HG03342 (cell line): ENCODE measurements around the gene NT5DC1.

Experiments used
- ATAC-seq: cut with Tn5 transposase; IDR thresholded peaks from one replicate; pipeline ENCODE4 v1.9.1; 2021; ENCODE audit warnings: mild to moderate bottlenecking, moderate library complexity; ENCODE audit not compliant: unreplicated experiment

Gene NT5DC1

DNA sequence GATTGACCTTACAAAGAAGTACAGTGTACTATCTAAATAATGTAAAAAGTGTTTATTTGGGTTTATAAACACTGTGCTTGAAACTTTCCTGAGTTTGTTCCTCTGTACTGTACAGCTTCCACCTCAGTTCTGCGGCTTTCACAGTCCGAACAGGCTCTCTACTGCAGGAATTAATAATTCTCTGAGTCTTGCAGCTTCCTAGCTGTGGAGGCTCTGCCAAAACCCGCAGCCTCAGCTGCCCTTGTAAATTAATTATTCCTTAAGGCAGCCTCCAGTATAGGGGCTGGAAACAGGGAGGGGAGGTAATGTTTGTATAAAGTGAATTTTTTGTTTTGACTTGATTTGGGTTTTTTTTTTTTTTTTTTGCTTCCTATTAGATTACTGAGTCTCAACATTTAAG, 134.0 kb downstream of the NT5DC1 start:
- ATAC-seq: no peak

DNA sequence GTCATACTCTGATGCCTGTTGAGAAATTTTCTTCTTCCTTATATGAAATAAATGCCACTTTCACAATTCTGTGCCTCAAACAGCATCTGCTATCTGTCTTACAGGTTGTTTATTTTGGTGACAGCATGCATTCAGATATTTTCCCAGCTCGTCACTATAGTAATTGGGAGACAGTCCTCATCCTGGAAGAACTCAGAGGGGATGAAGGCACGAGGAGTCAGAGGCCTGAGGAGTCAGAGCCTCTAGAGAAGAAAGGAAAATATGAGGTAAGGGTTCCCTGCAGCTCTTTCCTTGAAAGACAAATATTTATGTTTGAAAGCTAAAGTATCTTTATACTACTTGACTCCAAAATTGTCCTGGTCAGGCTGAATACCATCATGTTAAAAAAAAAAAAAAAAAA, 137.4 kb downstream of the NT5DC1 start:
- ATAC-seq: no peak

DNA sequence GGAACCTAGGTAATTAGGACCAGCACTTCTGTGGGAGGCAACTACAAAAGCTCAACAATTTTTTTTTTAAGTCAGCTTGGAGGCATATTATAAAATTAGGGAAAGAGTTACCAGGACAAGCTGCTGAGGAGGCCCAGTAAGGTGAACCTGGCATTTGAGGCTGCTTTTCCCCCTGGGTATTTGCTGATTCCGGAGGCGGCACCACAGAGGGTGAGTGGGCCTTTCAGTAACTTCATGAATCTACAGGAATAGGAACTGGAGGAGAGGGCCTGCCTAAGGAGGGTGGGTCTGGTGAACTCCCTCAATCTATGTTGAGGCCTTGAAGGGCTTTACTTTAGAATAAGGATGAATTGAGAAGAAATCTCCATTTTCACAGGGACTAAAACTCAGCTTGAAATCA, 138.6 kb downstream of the NT5DC1 start:
- ATAC-seq: no peak

DNA sequence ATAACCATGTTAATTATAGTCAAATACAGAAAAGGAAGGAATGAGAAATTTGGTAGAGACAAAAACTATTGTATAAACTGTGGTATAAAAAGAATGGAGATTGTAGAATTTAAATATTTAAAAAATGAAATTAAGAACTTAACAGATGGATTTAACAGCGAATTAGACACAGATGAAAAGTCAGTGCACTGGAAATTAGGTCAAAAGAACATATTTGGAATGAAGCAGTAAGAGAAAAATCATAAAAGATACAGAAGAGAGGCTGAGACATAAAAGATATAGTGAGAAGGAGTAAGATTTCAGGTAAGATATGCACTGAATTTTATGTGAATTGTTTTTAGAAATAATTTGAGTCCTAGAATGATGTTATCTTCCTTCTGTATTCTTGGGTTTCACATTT, 139.2 kb downstream of the NT5DC1 start:
- ATAC-seq: no peak

DNA sequence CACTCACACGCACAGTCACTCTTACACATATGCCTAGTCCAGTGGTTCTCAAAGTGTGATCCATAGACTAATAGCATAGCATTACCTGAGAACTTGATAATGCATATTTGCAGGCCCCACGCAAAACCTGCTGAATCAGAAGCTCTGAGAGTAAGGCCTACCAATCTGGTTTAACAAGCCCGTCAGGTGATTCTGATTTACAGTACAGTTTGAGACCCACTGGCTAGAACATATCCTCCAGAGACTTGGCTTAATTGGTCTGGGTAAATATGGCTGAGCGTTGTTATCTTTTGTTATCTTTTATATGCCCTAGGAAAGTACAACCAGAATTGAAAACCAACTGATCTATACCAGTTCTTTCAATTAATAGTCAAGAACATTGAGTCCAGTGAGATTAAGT, 143.6 kb downstream of the NT5DC1 start:
- ATAC-seq: no peak

DNA sequence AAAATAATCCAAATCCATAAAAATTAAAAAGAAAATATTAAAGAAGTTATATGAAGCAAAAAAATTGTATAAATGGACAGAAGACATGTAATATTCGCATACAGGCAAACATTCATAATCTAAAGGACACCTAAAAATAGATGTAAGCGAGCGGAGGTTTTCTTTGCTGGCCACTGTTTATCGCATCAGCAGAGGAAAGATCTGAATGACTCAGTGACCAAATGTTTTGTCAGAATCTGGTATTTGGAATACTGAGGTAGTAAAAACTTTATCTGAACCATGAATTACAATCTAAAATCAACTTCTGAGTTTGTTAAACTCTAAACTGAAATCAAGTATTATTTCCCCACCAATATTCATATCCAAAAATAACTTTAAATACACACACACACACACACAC, 145.4 kb downstream of the NT5DC1 start:
- ATAC-seq: no peak

DNA sequence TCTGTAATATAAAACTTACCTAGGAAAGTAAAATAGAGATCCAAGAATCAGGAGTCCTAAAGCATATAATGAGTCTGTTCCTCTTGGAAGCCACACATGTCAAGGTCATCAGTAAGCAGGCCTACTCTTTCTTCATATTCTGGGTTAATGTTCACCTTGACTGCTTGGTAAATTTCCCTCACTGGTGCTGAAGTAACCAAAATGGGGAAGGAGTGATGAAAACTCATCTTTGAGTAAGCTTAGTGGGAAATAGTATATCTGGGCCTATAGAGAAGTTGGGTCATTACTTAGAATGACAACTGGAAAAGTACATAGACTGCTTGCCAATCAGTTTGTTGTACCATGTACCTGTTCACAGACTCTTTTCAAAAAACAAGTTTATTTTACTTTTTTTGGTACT, 146.6 kb downstream of the NT5DC1 start:
- no peak for ATAC-seq

DNA sequence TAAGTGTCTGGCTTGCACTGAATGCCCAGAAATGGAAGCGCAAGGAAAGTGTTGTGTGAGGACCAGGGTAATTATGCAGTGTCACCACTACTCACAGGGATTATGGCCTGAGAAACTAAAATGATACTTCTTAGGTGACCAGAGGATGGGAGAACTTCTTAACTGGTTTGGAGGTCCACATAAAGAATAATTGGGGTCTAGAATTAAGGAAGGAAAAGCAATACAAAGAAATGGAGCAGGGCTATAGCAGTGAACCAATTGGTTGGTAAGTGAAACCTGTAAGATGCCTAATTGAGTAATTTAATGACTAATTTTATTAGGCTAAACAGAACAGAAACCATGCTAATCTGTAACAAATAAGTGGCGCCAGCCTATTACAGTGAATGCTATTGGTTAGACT, 147.9 kb downstream of the NT5DC1 start:
- no peak for ATAC-seq

DNA sequence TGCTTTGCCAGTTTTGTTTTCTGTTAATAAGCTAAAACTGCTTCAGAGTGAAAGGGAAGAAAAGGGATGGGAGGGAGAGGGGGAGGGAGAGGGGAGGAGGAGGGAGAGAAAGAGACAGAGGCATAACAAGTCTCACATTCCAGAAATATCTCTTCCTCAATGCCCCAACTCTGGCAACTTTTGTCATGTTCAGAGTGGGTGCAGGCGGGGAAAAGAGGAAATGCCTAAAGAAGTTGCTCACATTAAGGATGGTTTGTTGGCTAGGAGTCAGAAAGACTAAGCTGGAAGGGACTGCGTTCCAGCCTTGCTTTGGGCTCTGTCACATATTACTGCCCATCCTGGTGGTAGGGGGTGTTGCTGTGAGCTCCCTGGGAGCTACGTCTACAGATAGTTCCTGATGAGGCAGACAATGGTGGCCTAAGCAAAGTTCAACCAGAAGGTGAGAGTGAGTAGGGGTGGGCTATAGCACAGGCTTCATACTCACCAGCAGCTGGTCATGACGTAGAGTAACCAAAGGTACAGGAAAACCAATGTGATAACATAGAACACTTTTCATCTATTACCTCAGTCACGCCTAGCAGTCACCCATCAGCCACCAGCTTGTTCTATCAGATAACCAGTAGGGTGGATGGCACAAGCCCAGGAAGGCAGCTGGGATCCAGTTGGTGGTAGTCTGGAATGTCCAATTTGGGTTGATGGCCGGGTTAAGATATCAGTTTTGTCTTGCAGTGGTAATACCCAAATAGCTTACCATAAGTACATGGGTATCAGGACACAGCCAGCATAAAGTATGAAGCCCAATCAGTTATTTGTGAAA, 151.1 kb downstream of the NT5DC1 start:
- ATAC-seq: no peak

DNA sequence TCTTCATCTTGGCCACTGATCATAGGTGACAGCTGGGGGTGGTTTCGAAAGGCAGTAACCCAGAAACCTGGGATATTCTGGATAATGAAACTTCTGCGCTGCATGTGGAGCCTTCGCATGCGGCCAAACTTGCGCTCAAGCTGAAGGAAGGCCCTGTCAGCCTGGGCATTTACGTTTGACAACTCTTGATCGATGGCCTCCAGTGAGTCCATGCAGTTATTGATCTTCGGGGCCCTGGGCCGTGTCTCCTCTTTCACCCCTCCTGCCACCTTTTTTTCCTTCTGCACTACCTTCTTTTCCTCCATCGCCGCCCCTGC, 152.5 kb downstream of the NT5DC1 start:
- ATAC-seq: no peak

DNA sequence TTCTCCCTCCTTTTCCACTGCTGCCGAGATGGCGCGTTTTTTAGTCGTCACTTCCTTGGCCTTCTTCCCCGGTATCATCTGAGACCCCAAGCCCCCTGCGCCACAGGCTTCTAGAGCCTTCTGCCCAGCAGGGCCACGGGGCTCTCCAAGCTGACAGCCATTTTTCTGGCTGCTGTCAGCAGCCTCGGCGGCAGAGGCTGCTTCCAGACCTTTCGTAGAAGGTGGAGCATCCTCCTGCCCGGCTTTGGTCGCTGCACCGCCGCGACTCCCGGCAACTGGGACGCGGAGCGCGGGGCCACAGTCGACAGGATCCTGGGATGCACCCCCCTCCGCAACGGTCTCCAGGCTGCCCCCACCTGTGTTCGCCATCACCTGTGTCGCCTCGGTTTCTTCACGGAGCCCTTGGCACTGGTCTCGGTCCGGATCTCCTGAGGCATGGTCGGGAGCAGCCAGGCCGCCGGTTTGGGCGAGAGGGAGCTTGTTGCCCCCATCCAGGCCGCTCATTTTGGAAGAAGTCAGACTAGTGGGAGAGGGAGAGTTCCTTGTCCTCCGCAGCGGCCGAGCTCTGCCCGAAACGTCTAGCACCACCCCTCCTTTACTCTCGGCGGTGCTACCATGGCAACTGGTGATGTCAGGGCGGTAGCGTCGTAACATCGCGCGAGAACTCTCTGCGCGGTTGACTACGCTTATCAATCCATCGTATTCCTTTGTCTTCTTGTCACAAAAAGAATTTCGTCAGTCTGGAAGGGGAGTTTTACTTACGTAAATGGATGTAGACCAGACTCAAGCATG, 153.0 kb downstream of the NT5DC1 start, which contains the start of gene TSPYL4:
Gene TSPYL4 (minus strand): TSS at position 571 of the 792 bp plus-strand sequence. CDS start 67 bp downstream, at position 504.
- peak; percentile 99 for ATAC-seq

DNA sequence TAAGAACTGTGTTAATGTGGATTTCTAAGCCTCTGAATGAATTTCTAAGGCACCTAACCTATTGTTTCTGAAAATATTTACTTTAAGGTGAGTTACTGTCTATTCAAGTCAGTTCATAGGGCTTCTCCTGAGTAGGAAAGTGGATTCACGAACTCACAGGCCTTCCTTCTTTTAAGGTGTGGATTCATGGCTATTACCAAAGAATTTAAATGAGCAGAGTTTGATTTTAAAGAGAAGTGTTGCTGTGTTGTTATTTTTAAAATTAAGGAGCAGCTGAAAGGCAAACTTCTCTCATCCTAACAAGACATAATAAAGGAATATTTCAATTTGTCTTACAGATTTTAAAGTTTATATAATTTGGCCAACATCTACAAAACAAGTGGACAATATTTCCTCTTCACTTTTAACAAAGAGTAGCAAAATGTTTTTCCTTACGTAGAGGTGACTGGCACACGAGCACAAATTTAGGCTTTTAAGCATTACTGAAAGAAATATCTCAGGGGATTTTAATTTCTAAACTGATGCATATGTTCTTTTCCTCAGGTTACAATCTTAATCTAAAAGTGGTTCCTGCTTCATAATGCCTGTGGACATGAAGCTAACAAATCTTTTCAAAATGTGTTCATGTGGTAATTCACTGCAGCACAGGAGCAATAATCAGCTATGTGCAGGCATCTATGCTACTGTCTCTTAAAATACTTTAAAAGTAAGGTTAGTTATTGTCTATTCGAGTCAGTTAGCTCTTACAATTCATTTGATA, 153.8 kb downstream of the NT5DC1 start:
- ATAC-seq: peak; percentile 28

DNA sequence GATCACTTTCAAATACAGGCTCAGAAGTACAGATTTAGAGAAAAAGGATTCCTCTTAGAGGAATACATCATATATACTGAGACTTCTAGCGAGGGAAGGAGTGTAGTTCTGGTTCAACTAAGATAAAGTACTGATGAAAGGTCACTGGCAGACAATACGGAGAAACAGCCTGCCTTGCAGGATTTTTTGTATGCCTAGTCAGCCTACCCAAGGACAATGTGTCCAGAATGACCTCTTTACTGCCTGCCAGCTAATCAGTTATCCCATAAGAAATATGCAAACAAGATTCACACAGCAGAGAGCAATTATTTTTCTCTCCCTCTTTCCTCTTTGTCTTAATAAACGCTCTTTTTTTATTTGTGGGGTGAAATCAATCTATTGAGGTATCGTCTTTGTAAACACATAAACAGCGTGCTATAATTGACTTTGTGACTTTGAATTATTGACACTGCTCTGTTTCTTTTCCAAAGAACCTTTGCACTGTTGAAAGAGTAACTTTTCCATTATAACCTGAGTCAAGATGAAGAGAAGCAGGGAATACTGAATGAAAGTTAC, 154.7 kb downstream of the NT5DC1 start:
- ATAC-seq: no peak

DNA sequence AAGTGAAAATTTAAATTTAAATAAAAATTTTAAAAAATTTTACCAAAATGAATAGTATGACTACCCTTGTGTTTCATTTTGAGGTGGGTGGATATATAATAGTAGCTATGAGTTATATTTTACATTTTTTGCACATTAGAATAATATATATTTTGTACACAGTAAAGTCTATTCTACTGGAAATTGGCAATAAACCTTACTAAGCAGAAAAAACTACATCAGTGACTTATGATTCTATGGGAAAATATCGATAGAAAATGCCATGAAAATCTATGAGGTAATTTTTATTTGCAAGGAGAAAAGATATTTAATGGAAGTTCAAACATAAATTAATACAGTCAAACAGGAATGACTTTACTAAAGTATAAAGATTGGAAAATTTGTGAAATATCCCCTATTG, 156.0 kb downstream of the NT5DC1 start:
- no peak for ATAC-seq

DNA sequence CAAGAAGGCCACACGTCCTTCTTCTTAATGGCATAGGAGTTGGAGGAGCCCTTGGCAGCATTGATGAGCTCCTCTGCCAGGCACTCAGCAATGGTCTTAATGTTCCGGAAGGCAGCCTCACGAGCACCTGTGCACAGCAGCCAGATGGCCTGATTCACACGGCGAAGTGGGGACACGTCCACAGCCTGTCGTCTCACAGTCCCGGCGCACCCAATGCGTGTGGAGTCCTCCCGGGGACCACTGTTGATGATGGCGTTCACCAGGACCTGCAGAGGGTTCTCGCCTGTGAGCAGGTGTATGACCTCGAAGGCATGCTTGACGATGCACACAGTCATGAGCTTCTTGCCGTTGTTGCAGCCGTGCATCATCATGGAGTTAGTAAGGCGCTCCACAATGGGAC, 157.9 kb downstream of the NT5DC1 start:
- no peak for ATAC-seq

DNA sequence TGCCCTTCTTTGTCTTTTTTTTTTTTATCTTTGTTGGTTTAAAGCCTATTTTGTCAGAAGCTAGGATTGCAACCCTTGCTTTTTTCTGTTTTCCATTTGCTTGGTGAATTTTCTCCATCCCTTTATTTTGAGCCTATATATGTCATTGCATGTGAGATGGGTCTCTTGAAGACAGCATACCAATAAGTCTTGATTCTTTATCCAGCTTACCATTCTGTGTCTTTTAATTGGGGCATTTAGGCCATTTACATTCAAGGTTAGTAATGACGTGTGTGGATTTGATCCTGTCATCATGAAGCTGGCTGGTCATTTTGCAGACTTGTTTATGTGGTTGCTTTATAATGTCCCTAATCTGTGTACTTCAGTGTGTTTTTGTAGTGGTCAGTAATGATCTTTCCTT, 162.7 kb downstream of the NT5DC1 start:
- ATAC-seq: no peak

DNA sequence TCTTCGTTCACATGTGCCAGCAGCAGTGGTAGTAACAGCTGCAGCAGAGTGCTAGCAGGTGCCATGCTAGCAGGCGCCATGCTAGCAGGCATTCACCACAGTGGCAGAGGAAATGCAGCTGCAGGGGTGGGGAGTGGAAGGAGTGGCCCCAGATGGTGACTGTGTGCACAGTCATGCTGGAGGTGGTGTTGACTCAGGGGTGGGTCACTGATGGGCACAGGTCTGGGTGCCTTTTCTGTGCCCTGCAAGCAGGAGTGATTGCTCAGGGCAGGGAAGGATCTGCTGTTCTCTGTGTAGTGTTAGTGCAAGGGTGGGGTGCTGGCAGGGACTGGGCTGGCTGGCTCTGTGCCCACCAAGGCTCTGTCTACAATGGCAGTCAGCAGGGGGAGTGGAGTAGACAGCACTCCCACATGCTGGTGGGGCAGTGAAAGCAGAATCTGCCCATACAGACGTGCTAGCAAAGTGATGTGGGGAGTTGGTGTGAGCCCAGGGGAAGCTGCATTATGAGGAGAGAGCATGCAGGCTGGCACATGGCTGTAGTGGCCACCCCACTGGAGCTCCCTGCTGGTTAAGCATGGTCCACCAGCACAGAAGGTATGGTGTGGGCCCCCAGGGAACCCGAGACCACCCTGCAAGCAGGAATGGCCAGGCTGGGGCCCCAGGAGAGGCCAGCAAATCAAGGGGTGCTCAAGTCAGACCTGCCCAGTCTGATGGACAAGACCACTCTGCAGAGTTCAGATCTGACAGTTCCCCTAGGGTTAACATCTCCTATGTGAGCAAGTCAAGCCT, 164.6 kb downstream of the NT5DC1 start:
- no peak for ATAC-seq

DNA sequence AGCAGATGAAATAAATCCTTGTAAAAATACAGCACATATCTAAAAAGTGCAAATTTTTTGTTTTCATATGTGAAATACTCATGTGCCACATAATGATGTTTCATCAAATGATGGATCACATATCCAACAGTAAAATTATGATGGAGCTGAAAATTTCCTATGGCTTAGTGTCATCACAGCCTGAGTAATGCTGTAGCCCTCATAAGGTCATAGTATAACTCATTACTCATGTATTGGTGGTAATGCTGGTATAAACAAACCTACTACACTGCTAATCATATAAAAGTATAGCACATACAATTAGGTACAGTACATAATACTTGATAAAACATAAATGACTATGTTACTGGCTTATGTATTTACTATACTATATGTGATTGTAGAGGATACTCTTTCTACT, 166.2 kb downstream of the NT5DC1 start:
- no peak for ATAC-seq

DNA sequence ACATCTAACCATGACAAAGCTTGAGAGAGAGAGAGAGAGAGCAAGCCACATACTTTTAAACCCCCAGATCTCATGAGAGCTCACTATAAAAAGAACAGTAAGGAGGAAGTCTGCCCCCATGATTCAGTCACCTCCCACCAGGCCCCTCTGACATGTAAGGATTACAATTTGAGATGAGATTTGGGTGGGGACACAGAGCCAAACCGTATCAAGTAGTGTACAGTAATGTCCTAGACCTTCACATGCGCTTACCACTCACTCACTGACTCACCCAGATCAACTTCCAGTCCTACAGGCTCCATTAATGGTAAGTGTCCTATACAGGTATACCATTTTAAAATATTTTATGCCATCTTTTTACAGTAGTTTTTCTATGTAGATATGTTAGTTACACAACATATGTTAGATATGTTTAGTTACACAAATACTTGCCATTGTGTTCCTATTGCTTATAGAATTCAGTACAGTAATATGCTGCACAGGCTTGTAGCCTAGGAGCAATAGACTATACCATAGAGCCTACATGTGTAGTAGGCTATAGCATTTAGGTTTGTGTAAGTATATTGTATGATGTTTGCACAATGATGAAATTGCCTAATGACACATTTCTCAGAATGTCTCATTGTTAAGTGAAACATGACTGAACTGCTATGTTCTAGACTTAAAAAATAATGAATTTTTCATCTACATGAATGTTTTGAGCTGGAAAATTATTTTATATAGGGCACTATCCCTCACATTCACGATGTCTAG, 167.4 kb downstream of the NT5DC1 start:
- peak; percentile 11 for ATAC-seq
